Umbilical cord (tissue), 2 donors: ENCODE measurements around the gene ZNF664. TPM values are rescaled to one million over a fixed set of nuclear protein-coding genes. Genes with fewer than 3 reads are reported as not detected.
A peak's percentile ranks its signal among the peaks of the same experiment; 100 is the strongest.

Experiments
- DNase-seq: peaks from one replicate; pipeline ENCODE4 v3.0.0-alpha.2; 2015; ENCODE audit warnings: low spot score
- total RNA-seq: library from RNA; depleted of rRNA; stranded (reverse); fragments of >200 nt; gene quantifications from one replicate; pipeline ENCODE4 v1.2.3, GENCODE V29; 2014; ENCODE audit warnings: low replicate concordance; ENCODE audit not compliant: insufficient read depth

ZNF664 gene
- total RNA-seq, 1 donor from 2014 or later: 28.6 TPM

DNA sequence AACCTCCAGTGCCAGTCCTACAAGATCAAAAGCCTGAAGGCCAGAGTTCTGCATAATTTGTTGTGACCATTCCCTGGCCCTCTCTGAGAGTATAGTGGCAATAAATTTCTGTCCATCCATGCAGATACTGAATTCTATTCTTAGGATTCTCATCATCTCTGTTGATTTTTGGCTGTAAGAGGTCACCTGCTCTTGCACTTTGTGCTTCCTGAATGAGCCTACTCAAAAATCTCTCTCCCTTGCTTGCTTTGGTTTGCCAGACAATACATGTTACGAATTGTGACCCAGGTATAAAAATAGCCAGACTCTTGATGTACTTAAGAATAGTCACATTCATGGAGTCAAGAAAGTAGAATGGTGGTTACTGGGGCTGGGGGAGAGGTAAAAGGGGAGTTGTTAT, 16.7 kb downstream of the ZNF664 start:
- DNase-seq: no peak

DNA sequence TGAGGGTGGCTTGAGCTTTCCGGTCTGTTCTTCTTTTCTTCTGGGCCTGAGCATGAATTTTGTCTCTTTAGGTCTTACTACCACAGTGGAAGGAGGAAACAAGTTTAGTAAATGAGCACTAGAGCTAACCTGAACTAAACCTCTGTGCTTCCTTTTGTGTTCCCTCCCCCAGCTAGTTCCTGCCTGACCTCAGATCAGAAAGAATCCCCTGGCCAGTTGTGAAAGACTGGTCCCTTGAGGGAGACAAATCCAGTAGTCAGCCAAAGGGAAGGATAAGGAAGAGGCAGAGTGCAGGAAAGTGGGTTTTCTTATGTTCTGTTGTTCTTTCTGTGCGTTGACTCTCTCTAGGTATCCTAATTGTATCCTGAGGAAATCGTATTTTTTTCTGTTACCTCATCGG, 17.5 kb downstream of the ZNF664 start:
- DNase-seq: no peak

DNA sequence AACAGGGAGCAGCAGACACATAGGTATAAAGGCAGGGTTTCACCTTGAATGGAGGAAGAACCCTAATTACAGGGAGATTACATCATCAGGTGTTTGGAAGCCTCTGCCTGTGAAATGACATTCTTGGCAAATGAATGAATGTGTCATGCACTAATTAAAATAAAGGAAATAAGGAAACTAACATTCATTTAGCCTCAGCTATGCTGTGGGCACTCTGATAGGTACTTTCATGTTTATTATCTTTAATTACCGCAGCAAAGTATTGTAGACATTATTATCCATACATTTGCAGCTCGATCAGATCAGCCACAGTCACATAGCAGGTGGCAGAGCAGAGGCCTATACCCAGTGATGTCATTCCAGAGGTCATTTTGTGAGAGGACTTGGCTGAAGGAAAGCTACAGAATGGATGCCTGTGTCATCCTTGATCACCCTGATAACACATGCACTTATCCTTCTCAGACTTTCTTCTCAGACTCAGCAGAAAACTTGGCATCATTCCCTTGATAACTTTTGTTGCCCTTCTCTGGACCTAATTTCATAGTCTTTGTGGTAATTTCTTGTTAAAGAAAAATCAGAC, 18.4 kb downstream of the ZNF664 start:
- DNase-seq: no peak

DNA sequence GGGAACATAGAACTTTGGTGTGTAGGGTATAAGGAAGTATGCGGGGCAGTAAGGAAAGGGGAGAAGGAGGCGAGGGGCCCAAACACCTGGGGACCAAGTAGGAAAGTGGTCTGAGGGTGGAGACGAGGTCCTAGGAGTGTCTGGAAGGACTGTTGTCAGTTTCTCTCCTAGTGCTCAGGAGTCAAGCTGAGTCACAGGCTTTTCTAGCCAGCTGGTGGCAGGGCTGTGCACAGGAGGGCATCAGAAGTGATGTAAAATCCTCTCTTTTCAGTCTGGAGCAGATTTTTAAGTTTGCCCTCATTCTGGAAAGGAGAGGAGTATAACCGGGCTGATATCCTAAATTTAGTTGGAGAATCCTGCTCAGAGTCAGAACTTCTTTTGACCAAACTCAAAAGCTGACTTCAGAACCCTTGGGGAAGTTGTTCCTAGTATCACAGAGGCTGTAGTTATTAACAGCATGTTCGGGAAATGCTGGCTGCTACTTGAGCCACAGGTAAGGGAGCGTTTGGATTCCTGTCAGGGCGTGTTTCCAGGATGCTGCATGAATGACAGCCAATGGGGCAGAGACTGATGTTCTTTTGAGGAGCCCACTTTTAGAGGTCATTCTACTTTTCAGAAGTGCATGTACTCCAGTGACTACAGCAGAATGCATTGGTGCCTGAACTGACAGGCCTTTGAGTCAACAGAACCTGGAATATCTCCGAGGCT, 19.3 kb downstream of the ZNF664 start:
- no peak for DNase-seq

DNA sequence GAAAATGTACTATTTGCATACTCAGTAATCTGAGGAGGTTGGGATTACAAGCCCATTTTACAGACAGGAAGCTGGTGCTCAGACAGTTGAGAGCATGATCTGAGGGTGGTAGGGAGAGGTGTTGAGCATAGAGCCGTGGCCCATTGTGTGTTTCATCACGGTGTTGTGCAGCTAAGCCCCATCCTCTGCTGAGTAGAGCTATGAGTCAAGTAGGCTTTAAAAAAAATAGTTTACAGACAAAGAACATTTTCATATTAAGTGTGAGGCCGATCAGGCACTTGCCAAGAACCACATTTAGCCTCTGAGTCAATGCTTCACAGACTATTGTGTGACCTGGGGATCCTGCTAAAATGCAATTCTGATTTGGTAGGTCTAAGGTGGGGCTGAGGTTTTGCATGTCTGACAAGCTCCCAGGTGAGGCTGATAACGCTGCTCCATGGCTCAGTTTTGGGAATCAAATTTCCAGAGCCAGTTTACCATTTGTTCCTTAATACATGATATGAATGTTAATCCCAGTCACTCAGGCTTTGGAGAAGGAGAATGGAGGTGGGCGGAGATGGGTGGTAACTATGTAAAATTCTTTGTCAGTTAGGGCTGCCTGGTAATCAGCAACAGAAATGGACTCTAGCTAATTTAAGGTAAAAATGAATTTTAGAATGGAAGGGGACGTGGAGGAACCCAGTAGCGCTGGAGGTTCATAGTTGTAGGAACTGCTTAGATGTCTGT, 22.2 kb downstream of the ZNF664 start:
- no peak for DNase-seq

DNA sequence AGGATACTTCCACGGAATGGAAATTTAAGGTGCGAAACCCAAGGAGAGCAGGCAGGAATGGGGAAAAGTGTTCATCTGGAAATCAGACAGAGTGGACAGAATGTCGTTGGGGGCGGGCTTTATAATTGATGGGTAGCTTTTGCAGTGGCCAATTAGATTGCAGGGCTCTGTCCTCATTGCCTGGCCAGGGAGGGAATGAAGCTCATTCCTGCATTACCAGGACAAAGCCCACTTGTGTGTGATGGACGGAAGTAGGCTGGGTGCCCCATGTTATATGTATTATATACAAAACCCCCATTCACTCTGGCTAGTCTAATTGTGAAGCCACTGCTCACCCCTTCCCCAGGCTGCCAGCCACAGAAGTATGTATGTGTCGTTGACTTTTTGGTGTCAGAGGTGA, 23.6 kb downstream of the ZNF664 start:
- no peak for DNase-seq

DNA sequence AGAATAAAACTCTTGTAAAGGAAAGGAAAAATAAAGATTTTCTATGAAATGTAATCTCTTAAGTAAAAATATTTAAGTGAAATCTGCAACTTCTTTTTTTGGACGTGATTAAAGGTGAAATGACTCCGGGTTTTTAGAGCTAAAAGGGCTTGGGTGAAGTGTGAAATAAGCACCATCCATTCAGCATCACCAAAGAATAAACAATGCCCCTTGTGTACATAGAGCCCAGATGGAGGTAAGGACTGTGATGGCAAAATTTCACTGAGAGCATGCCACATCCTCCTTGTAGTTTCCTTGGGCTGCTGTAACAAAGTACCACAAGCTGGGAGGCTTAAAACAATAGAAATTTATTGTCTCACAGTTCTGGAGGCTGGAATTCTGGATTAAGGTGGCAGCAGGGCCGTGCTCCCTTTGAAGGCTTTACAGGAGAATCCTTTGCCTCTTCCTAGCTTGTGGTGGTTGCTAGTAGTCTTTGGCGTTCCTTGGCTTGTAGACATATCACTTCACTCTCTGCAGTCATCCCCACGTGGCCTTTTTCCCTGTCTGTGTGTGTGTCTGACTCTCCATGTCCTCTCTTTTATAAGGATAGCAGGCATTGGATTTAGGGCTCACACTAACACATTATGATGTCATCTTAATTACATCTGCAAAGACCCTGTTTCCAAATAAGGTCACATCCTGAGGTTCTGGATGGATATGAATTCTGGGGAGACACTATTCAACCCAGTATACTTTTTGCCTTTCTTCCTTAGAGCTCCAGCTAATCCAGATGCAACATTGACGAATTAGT, 24.2 kb downstream of the ZNF664 start:
- DNase-seq: peak; percentile 22

DNA sequence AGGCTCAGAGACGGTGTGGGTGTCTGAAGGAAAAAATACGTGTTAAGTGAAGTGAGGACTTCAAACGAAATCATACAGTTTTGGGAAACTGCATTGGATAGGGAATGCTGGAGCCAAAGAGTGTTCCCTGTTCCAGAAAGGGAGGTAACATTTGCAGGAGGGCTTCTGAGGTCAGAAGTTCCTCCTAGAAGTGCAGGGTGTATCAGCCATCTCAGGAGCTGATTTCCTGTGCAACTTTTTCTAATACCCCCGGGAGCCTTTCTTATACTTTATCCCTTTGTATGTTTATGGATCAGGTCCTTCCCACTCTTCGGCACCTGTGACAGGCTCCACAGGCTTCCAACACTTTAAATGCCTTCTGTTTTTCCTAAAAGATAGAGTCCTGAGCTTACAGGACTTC, 24.9 kb downstream of the ZNF664 start:
- no peak for DNase-seq

DNA sequence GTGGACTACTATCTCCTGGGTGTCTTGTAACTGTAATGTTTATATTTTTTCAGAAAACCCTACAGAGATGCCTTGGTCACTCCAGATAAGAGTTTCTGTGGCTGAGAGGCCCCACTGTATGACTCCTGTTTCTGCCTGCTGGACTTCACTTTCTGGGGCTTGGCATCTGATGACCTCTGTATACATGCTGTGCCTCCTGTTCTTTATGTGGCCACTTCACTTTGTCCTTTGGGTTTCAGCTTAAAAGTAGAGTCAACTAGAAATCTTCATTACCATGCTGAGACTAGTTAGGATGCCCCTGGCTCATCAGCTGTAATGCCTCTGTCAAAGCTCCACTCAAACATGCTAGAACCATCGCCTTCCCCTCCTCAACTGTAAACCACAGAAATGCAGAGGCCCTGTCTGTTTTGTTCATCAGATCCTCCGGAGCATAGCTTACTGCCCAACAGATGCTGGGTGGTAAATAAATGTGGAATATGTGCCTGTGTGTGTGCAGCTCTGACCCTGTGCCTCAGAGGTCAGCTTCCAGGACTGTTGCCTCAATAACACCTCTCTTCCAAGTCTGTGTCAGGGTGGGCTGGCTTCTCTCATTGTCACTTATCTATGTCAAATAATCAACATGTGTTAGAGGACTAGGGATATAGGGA, 25.5 kb downstream of the ZNF664 start:
- DNase-seq: peak; percentile 71

DNA sequence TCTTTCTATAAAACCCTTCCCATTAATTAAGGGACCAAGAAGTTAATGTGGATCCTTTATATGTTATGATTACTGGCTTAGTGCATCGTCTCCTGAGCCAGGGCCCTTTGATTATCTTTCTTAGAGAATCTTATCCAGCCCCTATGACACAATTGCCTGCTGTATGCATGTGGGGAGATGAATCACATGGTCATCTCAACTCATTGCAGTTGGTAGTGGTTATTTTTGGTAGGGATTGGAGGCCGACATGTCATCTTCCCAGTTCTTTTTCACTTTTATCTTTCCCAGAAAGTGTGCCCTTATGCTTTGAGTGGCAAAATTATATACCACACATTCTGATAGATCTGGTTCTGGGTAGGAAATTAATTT, 26.0 kb downstream of the ZNF664 start:
- no peak for DNase-seq

DNA sequence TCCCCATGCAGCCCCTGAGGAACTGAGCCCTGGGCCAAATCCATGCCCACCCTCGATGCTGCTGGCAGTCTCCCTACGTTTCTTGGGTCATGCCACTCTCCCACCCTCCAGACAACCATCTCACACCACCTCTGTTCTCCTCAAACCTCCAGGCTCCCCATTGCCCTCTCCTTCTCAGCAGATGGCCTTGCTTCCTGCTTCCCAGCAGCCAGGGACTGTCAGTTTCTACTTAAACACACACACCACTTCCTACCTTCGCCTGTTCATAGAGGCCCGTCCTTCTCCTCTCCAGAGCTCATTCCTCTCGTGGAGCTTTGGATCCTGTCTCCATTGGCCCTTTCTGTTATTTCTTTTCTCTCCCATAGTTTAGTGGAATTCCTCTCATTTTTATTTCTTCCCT, 27.1 kb downstream of the ZNF664 start:
- DNase-seq: no peak

DNA sequence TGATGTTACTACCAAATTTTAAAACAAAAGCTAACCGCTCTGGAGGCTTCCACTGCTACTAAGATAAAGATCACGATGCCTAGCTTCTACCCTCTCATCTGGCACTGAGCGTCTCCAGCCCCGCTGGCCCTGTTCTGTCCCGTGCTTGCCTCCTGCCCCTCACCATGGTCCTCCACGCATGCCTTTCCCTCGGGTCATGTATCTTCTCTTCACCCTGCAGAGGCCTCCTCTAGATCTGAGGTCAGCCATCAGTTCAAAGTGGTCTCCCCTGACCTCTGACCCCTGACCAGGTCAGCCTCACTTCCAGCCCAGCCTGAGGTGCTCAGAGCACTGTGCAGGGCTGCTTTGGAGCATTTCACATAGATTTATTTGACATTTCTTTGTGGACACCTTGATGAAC, 28.3 kb downstream of the ZNF664 start:
- DNase-seq: no peak

DNA sequence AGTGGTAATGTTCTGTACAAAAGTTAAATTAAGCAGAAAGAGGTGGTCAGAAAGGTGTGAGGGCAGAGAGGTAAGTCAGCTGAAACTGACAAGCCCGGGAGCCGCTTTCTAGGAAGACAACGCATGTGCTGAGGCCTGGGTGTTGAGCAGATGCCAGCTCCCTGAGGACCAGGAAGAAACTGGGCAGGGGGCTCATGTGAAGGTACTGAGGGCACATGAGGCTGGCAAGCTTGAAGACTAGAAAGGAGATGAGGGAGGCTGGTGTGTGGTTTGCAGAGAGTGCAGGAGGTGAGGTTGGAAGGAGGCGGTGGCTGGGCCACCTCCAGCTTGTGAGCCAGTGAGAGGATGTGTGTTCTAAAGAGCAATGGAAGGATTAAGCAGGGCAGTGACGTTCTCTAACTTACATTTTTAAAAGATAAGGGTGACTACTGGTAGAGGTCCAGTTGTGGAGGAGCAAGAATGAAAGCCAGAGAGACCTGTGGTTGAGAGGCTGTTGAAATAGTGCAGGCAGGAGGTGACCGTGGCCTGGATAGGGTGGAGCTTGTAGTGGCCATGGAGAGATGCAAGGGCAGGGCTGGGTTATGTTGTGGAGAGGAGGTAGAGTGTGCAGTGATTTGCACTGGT, 29.1 kb downstream of the ZNF664 start:
- no peak for DNase-seq

DNA sequence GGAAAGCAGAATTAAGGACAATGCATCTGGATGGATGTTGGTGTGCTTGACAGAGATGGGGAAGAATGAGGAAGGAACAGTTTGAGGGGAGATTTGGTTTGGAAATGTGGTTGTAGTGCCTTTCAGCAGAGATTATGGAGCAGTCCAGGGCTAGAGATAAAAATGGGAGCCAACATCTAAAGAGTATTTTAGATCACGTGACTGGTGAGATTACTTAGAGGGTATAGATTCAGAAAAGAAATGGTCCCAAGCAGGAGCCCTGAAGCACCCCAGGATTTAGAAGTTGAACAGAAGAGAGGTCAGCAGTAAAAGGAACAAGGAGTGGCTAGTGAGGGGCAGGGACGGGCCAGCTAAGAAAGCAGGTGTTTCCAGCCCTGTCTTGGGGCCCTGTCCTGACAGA, 29.6 kb downstream of the ZNF664 start:
- DNase-seq: no peak

DNA sequence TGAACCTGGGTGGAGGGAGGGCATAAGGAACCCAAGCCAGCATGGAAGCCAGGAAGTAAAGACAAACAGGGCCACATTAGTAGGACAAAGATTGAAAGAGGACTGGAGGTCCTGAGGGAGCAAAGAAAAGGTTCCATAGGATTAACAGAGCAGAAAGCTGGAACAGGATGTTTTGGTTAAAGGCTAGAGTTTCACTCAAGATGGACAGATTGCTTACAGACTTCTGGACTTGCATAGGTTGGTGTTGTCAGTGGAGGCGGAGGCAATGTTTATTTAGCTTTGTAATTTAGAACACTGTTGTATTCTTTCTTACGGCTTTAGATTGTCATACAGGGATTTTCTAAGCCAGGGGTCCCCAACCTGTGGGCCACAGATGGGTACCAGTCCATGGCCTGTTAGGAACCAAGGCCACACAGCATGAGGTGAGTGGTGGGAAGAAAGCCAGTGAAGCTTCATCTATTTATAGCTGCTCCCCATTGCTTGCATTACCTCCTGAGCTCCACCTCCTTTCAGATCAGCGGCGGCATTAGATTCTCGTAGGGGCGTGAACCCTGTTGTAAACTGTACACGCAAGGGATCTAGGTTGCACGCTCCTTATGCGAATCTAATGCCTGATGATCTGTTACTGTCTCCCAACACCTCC, 31.3 kb downstream of the ZNF664 start:
- no peak for DNase-seq

DNA sequence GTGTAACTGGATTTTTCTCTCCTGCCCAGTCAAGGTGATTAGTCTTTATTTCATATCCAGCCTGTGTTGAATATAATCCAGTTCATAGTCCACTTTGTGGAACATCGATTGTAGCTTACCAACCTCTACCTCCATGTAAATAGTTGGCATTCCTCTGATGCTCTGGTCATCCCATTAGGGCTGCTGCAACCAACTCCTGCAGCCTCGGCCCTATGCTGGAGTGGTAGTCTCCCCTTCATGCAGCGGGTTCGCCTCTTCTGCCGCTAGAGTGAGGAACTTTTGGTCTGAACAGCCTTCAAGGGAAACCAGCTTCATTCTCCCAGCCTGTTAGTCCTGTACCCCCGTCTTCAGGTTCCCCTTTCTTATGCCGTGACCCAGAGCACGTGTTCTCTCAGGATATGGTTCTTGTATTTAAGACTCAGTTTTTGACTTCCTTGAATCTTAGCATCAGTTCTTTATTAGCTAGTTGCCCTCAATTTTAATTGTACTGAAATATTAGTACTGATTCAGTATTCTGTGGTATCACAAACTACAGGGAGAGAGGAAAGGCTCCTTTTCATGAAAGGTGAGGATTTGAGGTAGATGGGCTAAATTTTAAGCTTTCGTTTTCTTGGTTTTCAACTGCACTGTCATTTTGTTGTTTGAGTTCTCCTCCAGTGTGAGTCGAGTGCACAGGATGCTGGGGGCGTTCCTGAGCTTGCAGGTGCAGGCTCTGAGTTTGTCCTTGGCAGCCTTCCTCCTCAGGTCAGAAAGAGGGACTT, 33.2 kb downstream of the ZNF664 start:
- no peak for DNase-seq

DNA sequence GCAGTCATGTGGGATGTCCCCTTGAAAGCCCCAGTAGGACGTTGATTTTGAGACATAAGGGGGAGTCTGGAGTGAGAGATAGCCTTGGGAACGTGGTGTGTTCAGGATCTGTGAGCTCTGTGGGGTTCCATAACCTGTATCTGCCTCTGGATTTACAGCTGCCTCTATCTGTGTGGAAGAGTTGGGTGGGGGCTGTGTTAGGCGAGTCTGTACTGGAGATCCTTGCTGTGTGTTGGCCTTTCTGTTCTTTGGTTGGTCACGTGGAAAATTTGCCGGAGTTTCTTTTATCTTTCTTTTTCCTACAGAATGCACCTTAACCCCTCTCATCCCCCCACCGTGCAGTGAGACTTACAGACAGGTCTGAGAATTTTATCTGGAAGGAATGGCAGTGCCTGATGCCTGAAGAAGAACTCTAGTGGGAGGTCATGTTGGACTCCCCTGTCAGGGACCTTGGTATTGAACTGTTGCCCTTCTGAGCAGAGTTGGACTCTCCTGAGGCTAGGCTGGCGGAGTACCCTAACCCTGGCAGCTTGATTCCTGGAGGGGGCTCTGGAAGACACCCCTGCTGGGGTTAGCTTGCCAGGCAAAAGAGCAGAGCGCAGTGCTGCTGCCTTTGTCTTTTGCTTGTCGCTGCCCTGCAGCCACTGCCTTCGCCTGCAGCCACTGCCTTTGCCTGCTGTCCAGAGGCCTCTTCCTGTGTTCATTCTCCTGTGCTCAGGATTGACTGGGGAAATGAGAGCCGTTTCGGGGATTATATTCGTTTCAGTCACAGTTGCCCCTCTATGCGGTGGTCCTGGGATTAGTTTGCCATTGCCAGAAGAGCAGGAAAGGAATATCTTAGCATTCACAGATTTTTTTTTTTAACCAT, 34.1 kb downstream of the ZNF664 start:
- no peak for DNase-seq

DNA sequence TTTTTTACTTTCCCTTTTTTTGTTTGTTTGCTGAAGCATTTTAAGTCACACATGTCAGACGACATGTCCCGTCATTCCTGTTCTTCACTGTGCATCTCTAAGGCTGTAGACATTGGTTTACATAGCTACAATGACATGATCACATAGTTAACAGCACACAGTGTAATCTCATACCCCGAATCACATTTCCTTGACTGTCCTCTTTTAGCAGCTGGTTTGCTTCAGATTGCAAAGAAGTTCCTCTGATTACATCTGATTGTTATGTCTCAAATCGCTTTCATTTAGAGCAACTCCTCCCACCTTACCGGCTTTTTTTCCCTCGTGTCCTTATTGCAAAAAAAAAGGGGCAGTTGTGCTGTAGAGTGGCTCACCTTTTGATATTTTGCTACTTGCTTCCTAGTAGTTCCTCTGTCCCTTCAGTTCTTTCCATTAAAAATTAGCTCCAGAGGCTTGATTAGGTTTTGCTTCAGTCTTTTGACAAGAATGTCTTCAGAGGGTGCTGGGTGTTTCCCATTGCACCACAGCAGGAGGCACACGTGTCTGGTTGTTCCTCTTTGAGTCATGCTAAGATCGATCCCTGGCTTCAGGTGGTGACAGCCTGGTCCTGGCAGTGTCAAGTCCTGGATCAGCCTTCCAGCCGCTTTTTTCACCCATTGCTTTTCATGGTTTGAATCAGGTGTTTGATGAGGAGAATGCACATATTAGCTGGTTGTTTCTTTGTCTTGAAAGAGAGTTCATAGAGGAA, 35.0 kb downstream of the ZNF664 start:
- no peak for DNase-seq
